Keratinocyte (primary cell): ENCODE measurements around the gene OR13J1.

ENCODE experiments used
- CTCF ChIP-seq, 3 experiments: IDR thresholded peaks in 1 of 3; conservative IDR thresholded peaks in 1 of 3; optimal IDR thresholded peaks in 1 of 3; 2 replicates in 2 of 3; 3 replicates in 1 of 3; pipeline versions ENCODE3 to v1.5.1; 2011; ENCODE audit warnings: low read length in 3 of 3, mild to moderate bottlenecking in 3 of 3, moderate library complexity in 2 of 3, control low read depth in 1 of 3, inconsistent platforms in 1 of 3; ENCODE audit not compliant: insufficient read depth in 2 of 3; ENCODE audit errors: extremely low read depth in 1 of 3
- EZH2 ChIP-seq: IDR thresholded peaks from one replicate; pipeline ENCODE4 v1.6.1; 2012; ENCODE audit warnings: inconsistent platforms, mild to moderate bottlenecking, low read length, moderate library complexity

GRCh38 chr9:35835766-35836165 is 34.4 kb downstream of the OR13J1 start:
- TF ChIP-seq CTCF (optimal IDR thresholded peaks at IDR 0.05 in 1 of 3, IDR thresholded peaks at IDR 0.05 in 1 of 3, conservative IDR thresholded peaks at IDR 0.05 in 1 of 3; ENCODE audit: extremely low read depth in 1 of 3, insufficient read depth in 2 of 3, low read length in 3 of 3) (no peak), EZH2 (no peak)
